NOMO-1 treated with dmso at 0.1 percent for 144 hours (cell line): Measurements from ENCODE around the gene TBCD.

ENCODE experiments used
- DNase-seq: peaks from one replicate; lab custom pipeline; 2025; ENCODE audit not compliant: unreplicated experiment; lab: John Stamatoyannopoulos, UW

TBCD gene

GRCh38 chr17:82898976-82899514, 147.2 kb downstream of the TBCD start:
- DNase-seq: no peak

- DNase-seq: no peak
Measured at GRCh38 chr17:82899941-82900340, 148.1 kb downstream of the TBCD start.

DNA sequence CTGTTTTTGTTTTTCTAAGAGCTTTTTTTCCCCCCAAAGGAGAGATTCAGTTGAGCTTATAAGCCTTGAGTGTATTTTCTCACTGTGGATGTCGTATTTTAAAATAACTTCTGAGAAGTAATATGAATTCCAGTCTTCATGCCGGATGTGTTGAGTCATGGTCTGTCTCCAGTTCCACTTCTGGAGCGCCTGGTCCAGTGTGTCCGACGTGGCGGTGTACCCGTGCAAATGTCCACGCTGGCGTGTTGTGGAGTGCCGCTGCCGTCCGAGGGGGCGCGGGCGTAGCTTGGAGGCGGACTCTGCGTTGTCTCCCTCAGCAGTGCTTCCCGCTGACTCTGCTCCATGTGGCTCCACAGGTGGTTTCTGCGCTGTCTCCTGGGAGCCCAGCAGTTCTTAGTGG, 148.9 kb downstream of the TBCD start:
- DNase-seq: no peak

GRCh38 chr17:82901356-82901755, 149.5 kb downstream of the TBCD start:
- no peak for DNase-seq

DNA sequence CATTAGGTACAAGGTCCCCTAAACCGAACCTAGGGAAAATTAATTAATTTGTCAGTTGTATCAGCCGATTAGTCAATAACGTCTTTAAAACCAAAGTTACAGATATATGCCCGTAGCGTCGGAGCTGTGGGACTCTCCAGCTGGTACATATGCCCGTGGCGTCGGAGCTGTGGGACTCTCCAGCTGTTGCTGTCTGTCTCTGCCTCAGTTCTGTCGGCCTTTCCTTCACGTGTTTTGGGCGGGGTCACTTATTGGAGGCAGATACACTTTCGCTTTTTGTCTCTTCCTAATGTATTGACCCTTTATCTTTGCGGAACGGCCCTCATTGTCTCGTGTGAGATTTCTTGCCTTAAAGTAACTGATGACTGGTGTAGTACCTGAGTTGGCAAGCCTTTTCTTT, 150.0 kb downstream of the TBCD start:
- DNase-seq: no peak

DNA sequence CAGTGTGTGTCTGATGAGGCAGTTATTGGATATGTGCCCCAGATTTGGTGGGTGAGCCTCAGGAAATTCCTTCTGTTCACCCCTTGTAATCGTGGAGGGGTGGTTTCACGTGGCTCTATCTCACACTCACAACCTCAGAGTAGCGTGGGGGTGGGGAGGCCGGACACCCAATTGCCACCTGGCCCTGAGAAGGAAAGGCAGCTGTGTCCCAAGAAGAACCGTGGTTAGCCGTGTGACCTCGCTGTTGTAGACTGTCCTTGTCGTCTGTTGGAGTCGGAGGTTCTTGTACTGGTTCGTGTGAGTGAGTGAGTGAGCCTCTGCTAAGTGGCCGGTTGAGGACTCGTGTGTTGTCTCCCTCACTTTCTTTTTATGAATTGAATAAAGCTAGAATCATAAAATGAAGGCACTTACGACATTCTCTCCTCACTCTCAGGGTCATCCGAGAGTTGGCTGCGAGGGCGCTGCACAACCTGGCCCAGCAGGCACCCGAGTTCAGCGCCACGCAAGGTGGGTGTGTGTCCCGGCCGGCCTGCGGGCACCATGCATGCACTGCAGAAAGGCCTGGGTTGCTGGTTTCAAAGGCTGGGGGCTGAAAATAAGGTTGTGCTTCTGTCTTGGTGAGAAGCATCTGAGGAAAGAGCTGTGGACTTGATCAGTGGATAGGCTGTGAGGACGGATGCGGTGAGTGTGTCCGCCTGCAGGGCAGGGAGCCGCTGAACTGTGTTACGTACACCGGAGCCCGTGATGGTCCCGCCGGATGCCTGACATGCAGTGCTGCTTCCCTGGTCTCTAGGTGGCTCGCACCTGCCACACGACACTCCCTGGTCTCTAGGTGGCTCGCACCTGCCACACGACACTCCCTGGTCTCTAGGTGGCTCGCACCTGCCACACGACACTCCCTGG, 151.4 kb downstream of the TBCD start:
- no peak for DNase-seq

GRCh38 chr17:82905130-82905529, 153.3 kb downstream of the TBCD start:
- no peak for DNase-seq

DNA sequence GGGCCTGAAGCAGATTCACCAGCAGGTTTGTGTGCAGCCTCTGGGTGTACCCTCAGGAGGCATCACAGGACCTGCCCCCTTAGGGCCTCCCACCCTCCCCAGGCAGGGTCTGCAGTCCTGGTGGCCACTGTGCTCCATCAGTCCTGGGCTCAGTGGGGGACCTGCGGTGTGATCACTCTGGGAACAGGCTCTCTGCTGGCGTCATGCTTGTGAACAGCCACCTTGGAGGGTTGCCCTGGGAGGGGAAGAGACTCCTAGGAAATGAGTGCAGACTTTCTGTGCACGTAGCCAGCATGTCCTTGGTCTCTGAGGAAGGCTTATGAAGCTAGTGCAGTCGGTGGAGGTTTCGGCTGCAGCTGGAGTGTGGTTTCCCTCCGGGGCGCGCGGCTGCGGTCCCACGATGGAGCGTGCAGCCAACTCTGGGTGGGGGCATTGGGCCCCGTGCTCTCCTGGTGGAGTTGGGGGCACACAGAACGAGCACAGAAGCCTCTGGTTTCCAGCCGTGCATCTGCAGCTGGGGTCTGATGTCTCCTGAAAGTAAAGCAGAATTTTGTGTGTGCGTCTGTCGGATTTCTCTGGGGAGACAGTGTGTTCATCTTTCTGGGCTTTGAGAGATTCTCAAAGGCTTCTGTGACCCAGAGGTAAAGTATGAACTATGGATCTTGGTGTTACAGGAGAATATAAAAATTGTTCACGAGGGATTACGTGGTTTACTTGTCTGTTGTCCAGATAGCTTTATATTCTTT, 156.1 kb downstream of the TBCD start:
- no peak for DNase-seq

- no peak for DNase-seq
Measured at GRCh38 chr17:82908543-82909160, 156.8 kb downstream of the TBCD start.

- no peak for DNase-seq
Measured at GRCh38 chr17:82909322-82909904, 157.5 kb downstream of the TBCD start.

GRCh38 chr17:82910041-82910481, 158.2 kb downstream of the TBCD start:
- no peak for DNase-seq

DNA sequence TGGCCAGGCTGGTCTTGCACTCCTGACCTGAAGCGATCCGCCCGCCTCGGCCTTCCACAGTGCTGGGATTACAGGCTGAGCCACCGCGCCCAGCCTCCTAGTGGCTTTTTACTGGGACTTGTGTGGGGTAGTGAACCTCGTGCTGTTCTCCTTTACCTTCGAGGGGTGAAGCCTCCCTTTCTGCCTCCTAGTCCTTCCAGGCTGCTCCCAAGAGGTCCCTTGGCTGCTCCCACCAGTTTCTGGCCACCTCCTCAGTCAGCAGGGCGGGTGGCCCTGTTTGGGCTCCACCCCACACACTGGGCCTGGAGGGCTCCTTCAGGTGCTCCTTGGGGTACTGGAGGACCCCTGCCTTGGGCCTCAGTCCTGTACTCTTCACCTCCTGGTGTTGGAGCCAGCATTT, 158.9 kb downstream of the TBCD start:
- no peak for DNase-seq

DNA sequence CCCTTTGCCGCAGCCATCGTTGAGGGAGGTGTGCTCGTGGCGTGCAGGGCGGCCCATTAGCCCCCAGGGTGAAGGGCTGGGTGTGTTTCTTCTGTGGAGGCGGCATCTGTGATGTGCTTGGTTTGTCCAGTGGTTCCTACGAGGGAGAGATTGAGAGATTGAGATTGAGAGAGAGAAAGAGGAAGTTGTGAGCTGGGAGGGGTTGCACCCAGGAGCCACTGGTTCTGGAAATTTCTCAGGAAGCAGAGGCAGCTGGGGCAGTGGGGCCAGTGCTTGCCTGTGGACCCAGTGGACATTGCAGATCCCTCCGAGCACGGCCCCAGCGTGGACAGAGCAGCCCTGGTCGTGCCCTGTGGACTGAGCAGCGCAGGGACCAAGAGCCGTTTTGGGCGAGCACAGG, 160.0 kb downstream of the TBCD start:
- peak; percentile 9 for DNase-seq

DNA sequence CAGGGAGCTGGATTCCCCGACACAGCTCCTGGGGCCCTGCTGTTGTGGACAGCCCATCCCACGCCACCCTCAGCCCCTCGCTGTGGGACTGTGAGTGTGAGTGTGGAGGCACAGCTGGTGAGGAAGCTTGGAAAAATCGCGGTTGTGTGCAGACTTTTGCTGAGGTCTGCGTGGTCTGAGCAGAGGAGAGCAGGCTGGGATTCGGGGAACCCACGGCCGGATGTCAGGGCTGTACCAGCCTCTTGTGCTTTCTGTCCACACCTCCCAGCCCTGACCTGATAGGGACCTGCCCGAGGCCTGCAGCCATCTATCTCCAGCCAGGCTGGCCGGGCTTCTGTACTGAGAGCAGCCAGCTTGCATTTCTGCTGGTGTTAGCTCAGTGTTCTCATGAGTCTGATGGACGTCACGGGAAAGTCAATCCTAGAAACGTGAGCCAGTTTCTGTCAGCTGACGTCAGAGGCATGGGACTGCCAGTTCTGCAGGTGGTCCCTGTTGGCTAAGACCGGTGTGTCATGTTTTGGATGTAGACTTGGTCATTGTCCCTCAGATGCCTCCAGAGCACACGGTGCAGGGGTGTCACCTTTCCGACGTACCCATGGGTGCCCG, 160.7 kb downstream of the TBCD start:
- DNase-seq: no peak

- DNase-seq: no peak
Measured at GRCh38 chr17:82913304-82914043, 161.6 kb downstream of the TBCD start.

DNA sequence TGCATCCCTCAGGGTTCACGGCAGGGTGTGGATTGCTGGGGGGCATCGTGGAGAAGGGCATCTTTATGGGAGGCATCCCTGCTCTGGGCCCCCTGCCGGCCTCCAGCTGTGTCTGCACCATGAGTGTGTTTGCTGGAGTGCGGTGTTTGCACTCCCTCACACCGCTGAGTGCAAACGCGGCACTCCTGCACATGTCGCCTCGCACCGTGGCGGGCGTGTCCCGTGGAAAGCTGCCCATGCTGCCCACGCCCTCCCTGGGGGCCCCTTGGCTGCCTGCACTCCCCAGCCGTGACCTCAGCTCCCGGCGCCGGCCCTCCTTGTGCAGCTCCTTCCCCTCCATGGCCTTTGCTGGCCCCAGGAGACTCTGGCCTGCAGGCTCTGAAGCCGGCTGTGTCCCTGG, 162.5 kb downstream of the TBCD start:
- DNase-seq: no peak

DNA sequence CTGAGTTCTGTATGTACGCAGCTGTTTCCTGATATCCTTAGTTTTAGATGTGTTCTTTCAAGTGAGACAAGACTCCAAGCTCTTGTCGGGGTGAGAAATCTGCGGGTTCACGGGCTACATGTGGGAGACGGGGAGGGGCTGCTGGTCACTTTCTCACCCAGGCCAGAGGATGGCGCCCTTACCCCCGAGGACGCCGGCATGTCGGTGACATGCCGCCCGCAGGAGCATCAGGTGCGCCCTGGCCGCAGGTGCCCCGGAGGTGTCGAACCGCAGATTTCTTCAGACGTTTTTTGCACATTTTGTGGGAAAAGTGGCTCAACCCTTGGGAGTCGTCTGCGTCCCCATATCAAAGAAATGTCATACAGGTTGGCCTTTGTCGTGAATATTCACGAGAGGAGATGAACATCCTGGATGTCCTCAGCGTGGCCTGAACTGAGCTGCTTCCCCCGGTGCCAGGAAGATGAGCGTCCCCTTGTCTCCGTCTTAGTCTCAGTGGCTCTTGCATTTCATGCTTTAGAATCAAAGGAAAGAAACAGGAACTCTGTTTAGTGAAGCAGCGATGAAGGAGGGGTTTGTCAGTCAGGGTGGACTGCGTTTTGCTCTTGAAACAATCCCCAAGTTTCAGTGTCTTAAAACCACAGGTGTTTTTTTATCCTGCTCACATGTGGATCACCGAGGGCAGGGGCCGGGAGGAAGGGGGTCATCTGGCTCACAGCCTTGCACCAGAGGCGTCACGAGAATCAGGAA, 163.3 kb downstream of the TBCD start:
- no peak for DNase-seq

GRCh38 chr17:82915757-82916027, 163.8 kb downstream of the TBCD start:
- DNase-seq: no peak

GRCh38 chr17:82917699-82918345, 166.0 kb downstream of the TBCD start:
- DNase-seq: peak; percentile 40
